ENCODE results near the gene FGFRL1.
A peak's percentile ranks its signal among the peaks of the same experiment; 100 is the strongest.

Gene FGFRL1

GRCh38 chr4:1009542-1010394, 1.7 kb upstream of the FGFRL1 start:
- peak; percentile 65 to 75 for DNase-seq

GRCh38 chr4:1010395-1011021, 918 bp upstream of the FGFRL1 start:
- peak; percentile 54 to 61 for DNase-seq

- DNase-seq, result no peak
Measured at GRCh38 chr4:1011666-1012033, 224 bp downstream of the FGFRL1 start.

GRCh38 chr4:1012034-1012739, 761 bp downstream of the FGFRL1 start:
- DNase-seq, result no peak

GRCh38 chr4:1013225-1014073, 2.0 kb downstream of the FGFRL1 start:
- no peak for DNase-seq

GRCh38 chr4:1014291-1015167, 3.1 kb downstream of the FGFRL1 start:
- no peak for DNase-seq

GRCh38 chr4:1015179-1015578, 3.8 kb downstream of the FGFRL1 start:
- DNase-seq, result no peak

- DNase-seq, result no peak
Measured at GRCh38 chr4:1015746-1016145, 4.3 kb downstream of the FGFRL1 start.

GRCh38 chr4:1017211-1017610, 5.8 kb downstream of the FGFRL1 start:
- no peak for DNase-seq

GRCh38 chr4:1017706-1018105, 6.3 kb downstream of the FGFRL1 start:
- no peak for DNase-seq

GRCh38 chr4:1018147-1019020, 7.0 kb downstream of the FGFRL1 start:
- no peak for DNase-seq

GRCh38 chr4:1019320-1019719, 7.9 kb downstream of the FGFRL1 start:
- DNase-seq, result no peak

- no peak for DNase-seq
Measured at GRCh38 chr4:1019729-1020470, 8.5 kb downstream of the FGFRL1 start.

GRCh38 chr4:1021386-1022050, 10.1 kb downstream of the FGFRL1 start:
- DNase-seq, result no peak

- DNase-seq, result no peak
Measured at GRCh38 chr4:1022051-1022738, 10.8 kb downstream of the FGFRL1 start.

GRCh38 chr4:1022739-1023066, 11.3 kb downstream of the FGFRL1 start:
- no peak for DNase-seq

GRCh38 chr4:1023075-1023640, 11.7 kb downstream of the FGFRL1 start:
- no peak for DNase-seq

GRCh38 chr4:1023895-1024740, 12.7 kb downstream of the FGFRL1 start:
- DNase-seq, result no peak
